H1 (cell line): Measurements from ENCODE around the gene MAGI1. TPM values are rescaled to one million over a fixed set of nuclear protein-coding genes. Genes with fewer than 3 reads are reported as not detected.

ENCODE experiments used
- CTCF ChIA-PET: fragments of 300-600 bp; sonication (Branson Sonifier 250); formaldehyde crosslinking; loops from one replicate; lab custom pipeline; 2021; ENCODE audit not compliant: partially characterized antibody; lab: Charles Lee
- POLR2A ChIA-PET: fragments of 300-600 bp; sonication (Branson Sonifier 250); formaldehyde crosslinking; loops from one replicate; lab custom pipeline; 2021; ENCODE audit warnings: inconsistent platforms; ENCODE audit not compliant: partially characterized antibody; lab: Charles Lee
- DNase-seq, 2 experiments: peaks; one replicate each; pipeline versions ENCODE4 v3.0.0 to v3.0.0-alpha.2; 2010 to 2022; ENCODE audit warnings: low spot score in 2 of 2, low read depth in 1 of 2, mixed read lengths in 1 of 2
- FAIRE-seq: peaks from 2 replicates; lab custom pipeline; 2011; peaks lifted over from hg19 to GRCh38; lab: Jason Lieb, UNC
- H2AFZ ChIP-seq: 2 replicates; pipeline ENCODE4 v1.8.1; 2012; ENCODE audit warnings: low read length, inconsistent platforms
- H2AK5ac ChIP-seq: 2 replicates; pipeline ENCODE4 v1.6.1; 2013; ENCODE audit warnings: low read depth, low read length
- H2BK120ac ChIP-seq: replicated peaks from 2 replicates; pipeline ENCODE3; 2013; ENCODE audit warnings: low read depth, low read length, inconsistent platforms
- H2BK12ac ChIP-seq: 2 replicates; pipeline ENCODE4 v1.6.1; 2013; ENCODE audit warnings: low read depth, low read length
- H2BK15ac ChIP-seq: 2 replicates; pipeline ENCODE4 v1.6.1; 2013; ENCODE audit warnings: low read length
- H2BK20ac ChIP-seq: 2 replicates; pipeline ENCODE4 v1.6.1; 2013; ENCODE audit warnings: low read length
- H2BK5ac ChIP-seq: 2 replicates; pipeline ENCODE4 v1.6.1; 2013; ENCODE audit warnings: low read depth, low read length
- H3K14ac ChIP-seq: 2 replicates; pipeline ENCODE4 v1.6.1; 2013; ENCODE audit warnings: inconsistent platforms; ENCODE audit not compliant: insufficient read length
- H3K18ac ChIP-seq: 2 replicates; pipeline ENCODE4 v1.6.1; 2013; ENCODE audit warnings: low read length; ENCODE audit errors: extremely low read depth
- H3K23ac ChIP-seq: 2 replicates; pipeline ENCODE4 v1.6.1; 2013; ENCODE audit warnings: inconsistent platforms; ENCODE audit not compliant: insufficient read length
- H3K23me2 ChIP-seq: 2 replicates; pipeline ENCODE4 v1.6.1; 2013; ENCODE audit warnings: low read depth, low read length
- H3K27ac ChIP-seq: 2 replicates; pipeline ENCODE4 v1.6.1; 2011; ENCODE audit warnings: low read depth, low read length, inconsistent platforms
- H3K27me3 ChIP-seq, 4 experiments: replicated peaks in 1 of 4; 1 replicate in 1 of 4; 2 replicates in 3 of 4; pipeline versions ENCODE4 v1.6.1 to v1.8.1; 2011 to 2013; ENCODE audit warnings: low read length in 3 of 4, mild to moderate bottlenecking in 3 of 4, inconsistent platforms in 2 of 4, mixed read lengths in 2 of 4, moderate library complexity in 1 of 4; ENCODE audit not compliant: control insufficient read depth in 3 of 4, insufficient read depth in 3 of 4; ENCODE audit errors: extremely low read depth in 1 of 4
- H3K36me3 ChIP-seq, 4 experiments: 2 replicates each; pipeline versions ENCODE4 v1.6.1 to v1.8.1; 2011 to 2013; ENCODE audit warnings: mild to moderate bottlenecking in 4 of 4, low read length in 3 of 4, moderate library complexity in 2 of 4, control low read depth in 1 of 4, inconsistent platforms in 1 of 4; ENCODE audit not compliant: insufficient read depth in 4 of 4, control insufficient read depth in 2 of 4
- H3K4ac ChIP-seq: replicated peaks from 2 replicates; pipeline ENCODE3; 2013; ENCODE audit warnings: low read length, low read depth, mixed read lengths, inconsistent platforms; ENCODE audit not compliant: insufficient read length
- H3K4me1 ChIP-seq, 4 experiments: replicated peaks in 1 of 4; 1 replicate in 1 of 4; 2 replicates in 3 of 4; pipeline versions ENCODE4 v1.6.1 to v1.8.1; 2011 to 2013; ENCODE audit warnings: low read length in 3 of 4, inconsistent platforms in 2 of 4, mixed read lengths in 1 of 4; ENCODE audit not compliant: insufficient read depth in 4 of 4, control insufficient read depth in 3 of 4
- H3K4me2 ChIP-seq, 2 experiments: 2 replicates each; pipeline versions ENCODE4 v1.6.1 to v1.8.1; 2011 to 2013; ENCODE audit warnings: low read depth in 2 of 2, low read length in 2 of 2, control low read depth in 1 of 2, inconsistent platforms in 1 of 2, mild to moderate bottlenecking in 1 of 2; ENCODE audit not compliant: insufficient read depth in 1 of 2
- H3K4me3 ChIP-seq, 4 experiments: fragments of 200-600, 300-600 bp in 1 of 4; sonication (generic), shearing (Covaris generic), sonication (Bioruptor Twin) in 1 of 4; 2 replicates each; pipeline versions ENCODE4 v1.5.1 to v1.8.1; 2011 to 2016; ENCODE audit warnings: low read length in 4 of 4, low read depth in 3 of 4, control low read depth in 2 of 4, inconsistent platforms in 2 of 4, mild to moderate bottlenecking in 2 of 4, mixed read lengths in 1 of 4, moderate library complexity in 1 of 4; ENCODE audit not compliant: insufficient read depth in 2 of 4; ENCODE audit errors: extremely low read depth in 1 of 4
- H3K56ac ChIP-seq: replicated peaks from 2 replicates; pipeline ENCODE3; 2013; ENCODE audit warnings: low read depth, mild to moderate bottlenecking, mixed read lengths, low read length, inconsistent platforms; ENCODE audit not compliant: insufficient read length
- H3K79me1 ChIP-seq: 2 replicates; pipeline ENCODE4 v1.6.1; 2013; ENCODE audit warnings: low read depth, low read length, control low read depth
- H3K79me2 ChIP-seq, 2 experiments: 2 replicates each; pipeline versions ENCODE4 v1.6.1 to v1.8.1; 2012 to 2013; ENCODE audit warnings: low read length in 2 of 2, mild to moderate bottlenecking in 2 of 2, inconsistent platforms in 1 of 2; ENCODE audit not compliant: insufficient read depth in 2 of 2, control insufficient read depth in 1 of 2
- H3K9ac ChIP-seq, 4 experiments: replicated peaks in 1 of 4; 1 replicate in 1 of 4; 2 replicates in 3 of 4; pipeline versions ENCODE4 v1.6.1 to v1.8.1; 2011 to 2013; ENCODE audit warnings: low read depth in 3 of 4, low read length in 3 of 4, control low read depth in 2 of 4, mild to moderate bottlenecking in 2 of 4, moderate library complexity in 2 of 4, inconsistent platforms in 1 of 4; ENCODE audit errors: extremely low read depth in 1 of 4
- H3K9me3 ChIP-seq, 2 experiments: 2 replicates each; pipeline versions ENCODE4 v1.6.1 to v1.8.1; 2012 to 2013; ENCODE audit warnings: mild to moderate bottlenecking in 2 of 2, moderate library complexity in 2 of 2, control low read depth in 1 of 2, inconsistent platforms in 1 of 2, low read depth in 1 of 2, low read length in 1 of 2, mixed read lengths in 1 of 2; ENCODE audit not compliant: insufficient read depth in 2 of 2
- H4K20me1 ChIP-seq, 2 experiments: replicated peaks in 1 of 2; 2 replicates each; pipeline versions ENCODE3 to v1.8.1; 2011 to 2013; ENCODE audit warnings: inconsistent platforms in 2 of 2, low read length in 2 of 2, mild to moderate bottlenecking in 1 of 2; ENCODE audit not compliant: insufficient read depth in 2 of 2, control insufficient read depth in 1 of 2
- H4K5ac ChIP-seq: 2 replicates; pipeline ENCODE4 v1.6.1; 2013; ENCODE audit warnings: low read length, low read depth, mixed read lengths, inconsistent platforms; ENCODE audit not compliant: insufficient read length
- H4K8ac ChIP-seq: 2 replicates; pipeline ENCODE4 v1.8.0; 2013; ENCODE audit warnings: mild to moderate bottlenecking, moderate library complexity, low read length, inconsistent platforms; ENCODE audit not compliant: insufficient read depth; ENCODE audit errors: extremely low read depth
- H4K91ac ChIP-seq: replicated peaks from 2 replicates; pipeline ENCODE3; 2013; ENCODE audit warnings: low read length, mixed read lengths, inconsistent platforms; ENCODE audit not compliant: insufficient read length
- CHD1 ChIP-seq: IDR thresholded peaks from 2 replicates; pipeline ENCODE4 v1.6.1; 2012; ENCODE audit warnings: low read depth, low read length, improper control_type of control experiment
- GABPA ChIP-seq: IDR thresholded peaks from 2 replicates; pipeline ENCODE4 v1.6.1; 2011; ENCODE audit warnings: mild to moderate bottlenecking, low read length, moderate library complexity, borderline replicate concordance; ENCODE audit not compliant: insufficient read depth
- RXRA ChIP-seq: IDR thresholded peaks from 2 replicates; pipeline ENCODE4 v1.6.1; 2011; ENCODE audit warnings: low read depth, mild to moderate bottlenecking, low read length, moderate library complexity; ENCODE audit not compliant: insufficient read depth
- SUZ12 ChIP-seq: fragments of 200-600 bp; sonication (generic); IDR thresholded peaks from 2 replicates; pipeline ENCODE4 v1.6.1; 2012; ENCODE audit warnings: mild to moderate bottlenecking, inconsistent platforms, low read length, moderate library complexity, mixed read lengths
- WGBS, 2 experiments: shearing (Covaris generic) in 1 of 2; methylation state at CpG; one replicate each; pipeline versions ENCODE4 v1.1.6 to v1.1.7; 2013 to 2015; ENCODE audit warnings: low lambda C conversion rate in 2 of 2, mixed read lengths in 2 of 2, inconsistent platforms in 1 of 2, low coverage in 1 of 2, missing lambda C conversion rate in 1 of 2; ENCODE audit not compliant: insufficient replicate concordance in 2 of 2, insufficient coverage in 1 of 2, insufficient read length in 1 of 2; ENCODE audit errors: extremely low coverage in 1 of 2, missing lambda C conversion rate in 1 of 2; 5-methylcytosine and 5-hydroxymethylcytosine counted together
- polyA plus RNA-seq, 7 experiments: library from polyadenylated mRNA; depleted of rRNA in 3 of 7; stranded (reverse) in 5 of 7; unstranded in 2 of 7; fragments of >200 nt in 5 of 7; fragments of 200-250 nt in 2 of 7; gene quantifications; 1 replicate in 5 of 7; 2 replicates in 1 of 7; 4 replicates in 1 of 7; pipeline versions ENCODE4 v1.2.1 to v1.2.3, GENCODE V29; 2011 to 2013; ENCODE audit warnings: missing spikeins in 2 of 7, mixed read lengths in 2 of 7
- total RNA-seq: library from RNA; stranded (reverse); fragmentation: NEBNext Ultra II Directional; extraction: Animal tissue kit (Norgen Biotek cat#: 25700); gene quantifications from 2 replicates; pipeline ENCODE4 v1.2.1, GENCODE V29; 2021

Gene MAGI1
- total and polyA plus RNA-seq, 2 of the 8 experiments (the other 6 are each of a cell fraction or from before 2014, with no cell fraction given), result 19.8 to 78.0 TPM

- Histone ChIP-seq H2BK12ac (no peak overlapping the region), H3K4me1 (peaks cover 0 to 2% (median 0%) of the 10 kb centered on the region in 4 experiments; a peak in 1 of 7 replicates), H3K4me3 (no peak overlapping the region), H2BK5ac (no peak overlapping the region), H2AFZ (no peak overlapping the region), H4K91ac (no peak overlapping the region), H2AK5ac (no peak overlapping the region), H3K36me3 (no peaks in the 10 kb centered on the region), H2BK20ac (no peak overlapping the region), H2BK120ac (no peak overlapping the region), H3K4me2 (no peak overlapping the region), H4K20me1 (no peaks in the 10 kb centered on the region), H3K18ac (no peak overlapping the region), H3K14ac (no peak overlapping the region), H3K4ac (no peak overlapping the region), H2BK15ac (no peak overlapping the region), H4K8ac (no peak overlapping the region), H3K9me3 (no peaks in the 10 kb centered on the region), H3K56ac (no peak overlapping the region), H3K23me2 (no peaks in the 10 kb centered on the region; the same call in 1 of the 2 replicates), H4K5ac (no peak overlapping the region), H3K9ac (no peak overlapping the region), H3K79me2 (no peaks in the 10 kb centered on the region), H3K27me3 (no peaks in the 10 kb centered on the region), H3K27ac (no peak overlapping the region), H3K23ac (no peak overlapping the region), H3K79me1 (no peaks in the 10 kb centered on the region)
- POLR2A ChIA-PET, result no interaction called here
- no peak for DNase-seq
- CTCF ChIA-PET, result no interaction called here
- TF ChIP-seq CHD1 (no peak), GABPA (no peak), SUZ12 (no peak), RXRA (no peak)
- FAIRE-seq, result no peak
- 91% methylated on average over 4 of the region's 4 CpGs; no CpG with 5 or more reads in 1 of the 2 experiments for WGBS, 2 experiments
Measured at GRCh38 chr3:65314269-65314668, 724.4 kb downstream of the MAGI1 start.
